ENCODE results near the gene TPCN1. TPM values are rescaled to one million over a fixed set of nuclear protein-coding genes. Genes with fewer than 3 reads are reported as not detected.

The TPCN1 gene
- total and polyA plus RNA-seq, 2 of the 13 experiments (the other 11 are each of a cell fraction or from before 2014, with no cell fraction given): 8.0 to 26.8 TPM

DNA sequence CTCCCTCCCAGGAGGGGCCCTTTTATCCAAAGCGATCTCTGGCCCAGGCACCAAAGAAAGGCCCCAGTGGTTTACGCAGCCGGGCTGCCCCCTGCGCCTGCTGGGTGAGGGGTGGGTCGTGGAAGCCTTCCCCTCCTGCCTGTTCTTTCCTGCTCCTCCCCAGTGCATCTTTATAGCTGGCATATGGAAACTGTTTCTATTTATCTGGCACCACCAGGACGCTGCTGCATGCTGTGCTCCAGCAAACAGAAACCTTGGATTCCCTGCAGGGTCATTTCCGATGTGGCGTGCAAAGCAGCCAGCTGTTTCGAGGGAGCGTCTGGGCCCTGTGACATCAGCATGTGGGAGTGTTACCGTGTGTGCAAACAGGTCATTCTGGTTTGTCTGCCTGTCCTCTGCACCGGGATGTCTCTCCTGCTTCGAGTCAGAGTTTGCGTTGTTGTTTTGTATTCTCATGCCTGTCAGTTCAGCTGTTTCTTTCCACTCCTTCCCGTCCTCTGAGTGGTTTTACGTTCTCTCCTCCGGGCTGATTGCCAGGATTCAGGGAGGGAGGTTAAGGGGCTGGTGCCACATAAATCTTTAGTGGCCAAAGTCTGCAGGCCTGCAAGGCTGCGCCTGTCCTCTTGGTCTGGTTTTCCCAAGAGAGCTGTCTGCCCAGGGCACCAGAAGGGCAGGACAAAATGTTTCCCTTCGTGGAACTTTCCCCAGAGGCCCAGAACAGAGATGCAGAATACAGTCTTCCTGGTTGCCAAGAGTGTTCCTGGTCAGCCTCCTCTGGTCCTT lies 24.6 kb downstream of the TPCN1 start:
- H3K4me1 ChIP-seq (ENCODE audit: insufficient read depth, low read length): peaks cover 49% of the 10 kb centered on the region
- in situ Hi-C loops (cut with HindIII; ENCODE audit: extremely low pct_ligation_motif_present, low pct_unique_long_range_greater_than_20kb) (no loop called here), intact Hi-C loops (cut with micrococcal nuclease; ENCODE audit: unreplicated experiment) (loop anchor here (2.0 kb wide), 1 partner anchor 15 kb away; no protein-coding TSS in a partner anchor)
- WGBS (ENCODE audit: low lambda C conversion rate): 8% methylated on average over 13 of the region's 19 CpGs
- ChIA-PET POLR2A (interaction anchor here (0.9 to 2.7 kb wide), 9 partner anchors 11 to 59 kb away, joined by 3 to 28 read pairs (median 4); partner anchors contain the start of gene TPCN1), CTCF (ENCODE audit: low intra/inter-chr PET ratio, low total read pairs) (no interaction called here)
- H3K27me3 ChIP-seq (ENCODE audit: control insufficient read depth in 1 of 2, insufficient read depth in 2 of 2, low read length in 2 of 2): no peaks in the 10 kb centered on the region
- peaks cover 0 to 3% of the 10 kb centered on the region in 2 experiments; a peak in 2 of 5 replicates for H3K36me3 ChIP-seq (replicated peaks in 1 of 2; ENCODE audit: control insufficient read depth in 1 of 2, insufficient read depth in 2 of 2, low read length in 2 of 2)
- peak; percentile 83 for DNase-seq (ENCODE audit: low spot score)
- peak; percentile 89 for ATAC-seq
- H2AFZ ChIP-seq (ENCODE audit: low read length): no peak overlapping the region
- peak overlapping the region; percentile 61 for H3K27ac ChIP-seq (ENCODE audit: extremely low read length, insufficient read depth, low read length)
- no peaks in the 10 kb centered on the region for H3K79me2 ChIP-seq (ENCODE audit: insufficient read depth, low read length)
- H3K4me3 ChIP-seq (replicated peaks in 1 of 3; ENCODE audit: insufficient read depth in 1 of 3, low read depth in 2 of 3, low read length in 3 of 3): peak overlapping the region; percentile 45 to 60 (median 53); a peak in 5 of 6 replicates
- peak; percentile 74 for FAIRE-seq
- peak overlapping the region; percentile 58 for H3K9ac ChIP-seq (ENCODE audit: insufficient read depth, low read depth, low read length)
- H4K20me1 ChIP-seq (ENCODE audit: insufficient read depth, low read length): no peaks in the 10 kb centered on the region
- BruUV-seq (replicated peaks): no TSS peak
- H3K4me2 ChIP-seq (ENCODE audit: low read depth, low read length): peak overlapping the region; percentile 81
- no peaks in the 10 kb centered on the region for H3K9me3 ChIP-seq (ENCODE audit: low read length)
- TF ChIP-seq GTF3A (CRISPR knock-in tag; conservative IDR thresholded peaks at IDR 0.05) (no peak), LCORL (IDR thresholded peaks at IDR 0.05) (no peak), LCORL (CRISPR knock-in tag; IDR thresholded peaks at IDR 0.05) (peak; percentile 58; the same call in 1 of the 2 replicates), ZNF558 (CRISPR knock-in tag; IDR thresholded peaks at IDR 0.05; ENCODE audit: borderline replicate concordance) (no peak), POGZ (CRISPR knock-in tag; IDR thresholded peaks at IDR 0.05) (0 out of 2 replicates have a peak, but pooled peaks have one; percentile 22), ZNF761 (CRISPR knock-in tag; conservative IDR thresholded peaks at IDR 0.05) (no peak), ZSCAN9 (CRISPR knock-in tag; IDR thresholded peaks at IDR 0.05; ENCODE audit: borderline replicate concordance) (0 out of 2 replicates have a peak, but pooled peaks have one; percentile 50), ZBTB20 (CRISPR knock-in tag; IDR thresholded peaks at IDR 0.05; ENCODE audit: borderline replicate concordance, low read depth) (peak; percentile 38; the same call in 1 of the 2 replicates), FOXO1 (CRISPR knock-in tag; IDR thresholded peaks at IDR 0.05) (0 out of 2 replicates have a peak, but pooled peaks have one; percentile 33), ZNF652 (CRISPR knock-in tag; IDR thresholded peaks at IDR 0.05; ENCODE audit: borderline replicate concordance, low read depth) (no peak), ZNF253 (CRISPR knock-in tag; IDR thresholded peaks at IDR 0.05; ENCODE audit: borderline replicate concordance) (peak; percentile 49; the same call in 1 of the 2 replicates), ZNF274 (CRISPR knock-in tag; IDR thresholded peaks at IDR 0.05) (no peak), CBFB (CRISPR knock-in tag; IDR thresholded peaks at IDR 0.05) (no peak), CEBPG (CRISPR knock-in tag; IDR thresholded peaks at IDR 0.05) (peak; percentile 14; the same call in 1 of the 2 replicates), ZNF766 (CRISPR knock-in tag; IDR thresholded peaks at IDR 0.05; ENCODE audit: borderline replicate concordance) (no peak), FOSL2 (CRISPR knock-in tag; IDR thresholded peaks at IDR 0.05) (peak; percentile 44), MXD4 (CRISPR knock-in tag; IDR thresholded peaks at IDR 0.05) (peak; percentile 51; the same call in 1 of the 2 replicates), ZNF792 (CRISPR knock-in tag; IDR thresholded peaks at IDR 0.05) (no peak), SIX1 (CRISPR knock-in tag; IDR thresholded peaks at IDR 0.05; ENCODE audit: borderline replicate concordance) (no peak), EP300 (IDR thresholded peaks at IDR 0.05; ENCODE audit: low read depth in 2 of 2, low read length in 2 of 2) (peak in 1 of 2 experiments; percentile 13; a peak in 1 of 4 replicates), EP300 (CRISPR knock-in tag; IDR thresholded peaks at IDR 0.05; ENCODE audit: borderline replicate concordance) (no peak), ASH2L (IDR thresholded peaks at IDR 0.05; ENCODE audit: insufficient read length, low read depth, low read length) (no peak), ZKSCAN5 (CRISPR knock-in tag; IDR thresholded peaks at IDR 0.05) (peak; percentile 60; the same call in 1 of the 2 replicates)
- TF ChIP-seq, protein P1, sequence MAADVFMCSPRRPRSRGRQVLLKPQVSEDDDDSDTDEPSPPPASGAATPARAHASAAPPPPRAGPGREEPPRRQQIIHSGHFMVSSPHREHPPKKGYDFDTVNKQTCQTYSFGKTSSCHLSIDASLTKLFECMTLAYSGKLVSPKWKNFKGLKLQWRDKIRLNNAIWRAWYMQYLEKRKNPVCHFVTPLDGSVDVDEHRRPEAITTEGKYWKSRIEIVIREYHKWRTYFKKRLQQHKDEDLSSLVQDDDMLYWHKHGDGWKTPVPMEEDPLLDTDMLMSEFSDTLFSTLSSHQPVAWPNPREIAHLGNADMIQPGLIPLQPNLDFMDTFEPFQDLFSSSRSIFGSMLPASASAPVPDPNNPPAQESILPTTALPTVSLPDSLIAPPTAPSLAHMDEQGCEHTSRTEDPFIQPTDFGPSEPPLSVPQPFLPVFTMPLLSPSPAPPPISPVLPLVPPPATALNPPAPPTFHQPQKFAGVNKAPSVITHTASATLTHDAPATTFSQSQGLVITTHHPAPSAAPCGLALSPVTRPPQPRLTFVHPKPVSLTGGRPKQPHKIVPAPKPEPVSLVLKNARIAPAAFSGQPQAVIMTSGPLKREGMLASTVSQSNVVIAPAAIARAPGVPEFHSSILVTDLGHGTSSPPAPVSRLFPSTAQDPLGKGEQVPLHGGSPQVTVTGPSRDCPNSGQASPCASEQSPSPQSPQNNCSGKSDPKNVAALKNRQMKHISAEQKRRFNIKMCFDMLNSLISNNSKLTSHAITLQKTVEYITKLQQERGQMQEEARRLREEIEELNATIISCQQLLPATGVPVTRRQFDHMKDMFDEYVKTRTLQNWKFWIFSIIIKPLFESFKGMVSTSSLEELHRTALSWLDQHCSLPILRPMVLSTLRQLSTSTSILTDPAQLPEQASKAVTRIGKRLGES (CRISPR knock-in tag; IDR thresholded peaks at IDR 0.05; ENCODE audit: borderline replicate concordance): no peak
